Glomerular visceral epithelial cell (primary cell): ENCODE results near the gene EYA4.
"Not testable (repeated sequence)": the region's sequence is repeated elsewhere in the genome, so short reads cannot be mapped to it uniquely, and the experiment has no call there.

Experiments
- DNase-seq: peaks from one replicate; pipeline ENCODE4 v3.0.0-alpha.2; 2016; ENCODE audit errors: extremely low spot score

Gene EYA4

GRCh38 chr6:133528566-133528965, 287.4 kb downstream of the EYA4 start:
- DNase-seq: no peak

GRCh38 chr6:133532908-133533307, 291.8 kb downstream of the EYA4 start:
- no peak for DNase-seq

GRCh38 chr6:133539502-133540259, 298.5 kb downstream of the EYA4 start:
- no peak for DNase-seq

GRCh38 chr6:133540361-133540760, 299.2 kb downstream of the EYA4 start:
- DNase-seq: no peak

GRCh38 chr6:133541040-133541439, 299.9 kb downstream of the EYA4 start:
- no peak for DNase-seq

- DNase-seq: peak; percentile 38
These were observed 301.1 kb downstream of the EYA4 start for GRCh38 chr6:133542056-133542821.

- no peak for DNase-seq
These were observed 303.3 kb downstream of the EYA4 start for GRCh38 chr6:133544419-133544818.

GRCh38 chr6:133546098-133546497, 304.9 kb downstream of the EYA4 start:
- no peak for DNase-seq

GRCh38 chr6:133547136-133547535, 306.0 kb downstream of the EYA4 start:
- no peak for DNase-seq

- peak; percentile 20 for DNase-seq
These were observed 307.4 kb downstream of the EYA4 start for GRCh38 chr6:133548423-133549159.

- DNase-seq: no peak
These were observed 308.2 kb downstream of the EYA4 start for GRCh38 chr6:133549371-133549801.

GRCh38 chr6:133550026-133550425, 308.9 kb downstream of the EYA4 start:
- DNase-seq: no peak

- no peak for DNase-seq
These were observed 310.3 kb downstream of the EYA4 start for GRCh38 chr6:133551436-133551835.

- peak; percentile 90 for DNase-seq
These were observed 310.7 kb downstream of the EYA4 start for GRCh38 chr6:133551847-133552341.

GRCh38 chr6:133553652-133554051, 312.5 kb downstream of the EYA4 start:
- peak; percentile 64 for DNase-seq

GRCh38 chr6:133554121-133554520, 313.0 kb downstream of the EYA4 start:
- DNase-seq: not testable (repeated sequence)

GRCh38 chr6:133555685-133556084, 314.5 kb downstream of the EYA4 start:
- no peak for DNase-seq

- DNase-seq: no peak
These were observed 318.8 kb downstream of the EYA4 start for GRCh38 chr6:133559926-133560325.

GRCh38 chr6:133567636-133568035, 326.5 kb downstream of the EYA4 start:
- no peak for DNase-seq

- peak; percentile 86 for DNase-seq
These were observed 328.1 kb downstream of the EYA4 start for GRCh38 chr6:133568970-133569889.

- DNase-seq: no peak
These were observed 330.5 kb downstream of the EYA4 start for GRCh38 chr6:133571681-133572080.
